A673 (cell line): Measurements from ENCODE around the gene SHISA9. TPM values are rescaled to one million over a fixed set of nuclear protein-coding genes. Genes with fewer than 3 reads are reported as not detected.

Experiments
- BruUV-seq: library from RNA; stranded (reverse); fragments of 400-500 nt; replicated peaks from 2 replicates; lab custom pipeline; 2021; lab: Mats Ljungman, UMichigan
- CTCF ChIA-PET: fragments of 300-600 bp; sonication (Branson Sonifier 250); formaldehyde crosslinking; loops from one replicate; lab custom pipeline; 2022; ENCODE audit warnings: antibody characterized with exemption; lab: Charles Lee
- POLR2A ChIA-PET: fragments of 300-600 bp; sonication (Branson Sonifier 250); formaldehyde crosslinking; loops from one replicate; lab custom pipeline; 2022; ENCODE audit warnings: antibody characterized with exemption; ENCODE audit not compliant: low non-redundant PET; lab: Charles Lee
- DNase-seq: peaks from one replicate; pipeline ENCODE4 v3.0.0-alpha.2; 2015; ENCODE audit warnings: low spot score
- H3K27ac ChIP-seq: fragments of 200-600 bp; sonication (generic); 2 replicates; pipeline ENCODE4 v1.5.1; 2016; ENCODE audit warnings: mixed run types, low read depth, mild to moderate bottlenecking, mixed read lengths, antibody characterized with exemption, low read length; ENCODE audit not compliant: poor library complexity, severe bottlenecking
- H3K27me3 ChIP-seq: fragments of 200-600 bp; sonication (generic); replicated peaks from 2 replicates; pipeline ENCODE4 v1.6.1; 2017; ENCODE audit warnings: mixed run types, low read depth, mild to moderate bottlenecking, mixed read lengths, antibody characterized with exemption, low read length; ENCODE audit not compliant: insufficient read depth, poor library complexity
- H3K36me3 ChIP-seq: fragments of 200-600 bp; sonication (generic); 2 replicates; pipeline ENCODE4 v1.6.1; 2016; ENCODE audit warnings: mixed run types, mild to moderate bottlenecking, mixed read lengths, antibody characterized with exemption, low read length; ENCODE audit not compliant: insufficient read depth, poor library complexity, severe bottlenecking
- H3K4me1 ChIP-seq: fragments of 200-600 bp; sonication (generic); 2 replicates; pipeline ENCODE4 v1.6.1; 2017; ENCODE audit warnings: mixed run types, mild to moderate bottlenecking, mixed read lengths, antibody characterized with exemption, low read length; ENCODE audit not compliant: insufficient read depth, poor library complexity, severe bottlenecking
- H3K4me3 ChIP-seq: fragments of 200-600 bp; sonication (generic); 2 replicates; pipeline ENCODE4 v1.5.1; 2016; ENCODE audit warnings: low read depth, mixed run types, mild to moderate bottlenecking, mixed read lengths, low read length; ENCODE audit not compliant: poor library complexity, severe bottlenecking
- H3K9me3 ChIP-seq: fragments of 200-600 bp; sonication (generic); 2 replicates; pipeline ENCODE4 v1.6.1; 2016; ENCODE audit warnings: mixed run types, low read depth, mild to moderate bottlenecking, mixed read lengths, antibody characterized with exemption, low read length; ENCODE audit not compliant: poor library complexity, severe bottlenecking
- EZH2 ChIP-seq: fragments of 200-600 bp; sonication (generic); IDR thresholded peaks from 2 replicates; pipeline ENCODE4 v1.6.1; 2017; ENCODE audit warnings: borderline replicate concordance, low read depth, mild to moderate bottlenecking, mixed read lengths, antibody characterized with exemption, low read length; ENCODE audit not compliant: poor library complexity, severe bottlenecking
- intact Hi-C: fragments of 100-400 bp; cut with micrococcal nuclease; formaldehyde crosslinking; loops from one replicate; pipeline ENCODE4 v1.10.0; 2022; ENCODE audit not compliant: unreplicated experiment
- total RNA-seq: library from RNA; stranded (reverse); gene quantifications from 2 replicates; pipeline ENCODE4 v1.2.3, GENCODE V29; 2021
- TF ChIP-seq, protein P1 (sequence below): fragments of 300-800, 200-600 bp; sonication (generic); conservative IDR thresholded peaks from 2 replicates; pipeline ENCODE4 v1.5.1; 2017; ENCODE audit warnings: low read depth, mild to moderate bottlenecking, antibody characterized with exemption, low read length, moderate library complexity, mixed read lengths

SHISA9 gene
- total RNA-seq, 1 experiment from 2014 or later: not detected

DNA sequence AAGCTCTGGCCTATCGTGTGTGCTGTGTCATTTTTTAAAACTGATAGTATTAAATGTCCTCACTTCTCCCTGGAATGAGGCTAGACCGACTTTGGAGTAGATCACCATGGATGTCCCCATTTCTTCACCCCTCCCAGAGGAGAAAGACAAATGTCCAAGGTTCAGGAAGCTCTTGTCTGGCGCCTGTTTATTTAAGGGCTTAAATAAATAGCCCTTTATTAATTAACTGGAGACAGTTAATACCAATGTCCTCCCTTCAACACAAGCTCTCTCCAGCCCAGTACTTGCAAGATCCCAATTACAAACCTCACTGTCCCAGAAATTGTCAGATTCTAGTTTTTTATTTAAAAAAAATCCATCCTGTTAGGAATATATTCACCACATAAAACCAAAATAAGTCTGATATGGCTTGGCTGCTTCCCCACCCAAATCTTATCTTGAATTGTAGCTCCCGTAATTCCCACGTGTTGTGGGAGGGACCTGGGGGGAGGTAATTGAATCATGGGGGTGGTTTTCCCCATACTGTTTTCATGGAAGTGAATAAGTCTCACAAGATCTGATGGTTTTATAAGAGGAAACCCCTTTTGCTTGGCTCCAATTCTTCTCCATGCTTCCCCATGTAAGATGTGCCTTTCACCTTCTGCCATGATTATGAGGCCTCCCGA lies 344.4 kb downstream of the SHISA9 start:
- BruUV-seq: no TSS peak
- Histone ChIP-seq H3K36me3 (no peaks in the 10 kb centered on the region), H3K4me1 (no peaks in the 10 kb centered on the region), H3K4me3 (no peak overlapping the region), H3K9me3 (peaks cover 16% of the 10 kb centered on the region), H3K27ac (no peak overlapping the region), H3K27me3 (no peaks in the 10 kb centered on the region)
- no peak for TF ChIP-seq EZH2
- TF ChIP-seq, protein P1, sequence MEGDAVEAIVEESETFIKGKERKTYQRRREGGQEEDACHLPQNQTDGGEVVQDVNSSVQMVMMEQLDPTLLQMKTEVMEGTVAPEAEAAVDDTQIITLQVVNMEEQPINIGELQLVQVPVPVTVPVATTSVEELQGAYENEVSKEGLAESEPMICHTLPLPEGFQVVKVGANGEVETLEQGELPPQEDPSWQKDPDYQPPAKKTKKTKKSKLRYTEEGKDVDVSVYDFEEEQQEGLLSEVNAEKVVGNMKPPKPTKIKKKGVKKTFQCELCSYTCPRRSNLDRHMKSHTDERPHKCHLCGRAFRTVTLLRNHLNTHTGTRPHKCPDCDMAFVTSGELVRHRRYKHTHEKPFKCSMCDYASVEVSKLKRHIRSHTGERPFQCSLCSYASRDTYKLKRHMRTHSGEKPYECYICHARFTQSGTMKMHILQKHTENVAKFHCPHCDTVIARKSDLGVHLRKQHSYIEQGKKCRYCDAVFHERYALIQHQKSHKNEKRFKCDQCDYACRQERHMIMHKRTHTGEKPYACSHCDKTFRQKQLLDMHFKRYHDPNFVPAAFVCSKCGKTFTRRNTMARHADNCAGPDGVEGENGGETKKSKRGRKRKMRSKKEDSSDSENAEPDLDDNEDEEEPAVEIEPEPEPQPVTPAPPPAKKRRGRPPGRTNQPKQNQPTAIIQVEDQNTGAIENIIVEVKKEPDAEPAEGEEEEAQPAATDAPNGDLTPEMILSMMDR: no peak
- CTCF ChIA-PET: no interaction called here
- POLR2A ChIA-PET: interaction anchor here (0.6 kb wide), 1 partner anchor 217 kb away, joined by 3 read pairs; no protein-coding TSS in a partner anchor
- intact Hi-C loops: no loop called here
- DNase-seq: no peak

DNA sequence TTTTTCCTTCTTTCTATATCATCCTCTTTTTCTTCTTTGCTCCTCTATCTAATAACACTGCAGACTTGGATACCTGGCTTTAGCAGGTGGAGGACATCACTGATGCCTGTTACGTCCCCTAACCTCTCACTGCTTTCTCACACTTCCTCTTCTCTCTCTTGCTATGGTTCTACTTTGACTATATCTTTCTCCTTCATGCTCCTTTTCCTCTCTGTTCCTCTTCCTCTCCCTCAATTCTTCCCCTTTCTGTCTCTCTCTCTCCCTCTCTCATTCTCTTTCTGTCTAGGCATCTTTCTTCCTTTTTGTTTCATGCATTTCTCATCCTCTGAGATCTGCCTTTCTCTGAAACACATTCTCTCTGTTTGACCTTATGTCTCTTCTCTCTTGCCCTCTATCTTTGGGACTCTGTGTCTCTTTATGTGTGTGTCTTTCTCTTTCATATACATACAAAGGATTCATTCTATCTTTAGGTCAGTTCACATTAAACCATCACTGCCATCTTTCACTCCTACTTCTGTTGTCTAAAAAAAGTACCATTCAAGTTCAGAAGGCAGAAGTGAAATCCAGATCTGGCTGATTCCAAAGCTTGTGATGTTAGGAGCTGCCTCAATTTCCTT lies 353.7 kb downstream of the SHISA9 start:
- Histone ChIP-seq H3K9me3 (peaks cover 21% of the 10 kb centered on the region), H3K4me3 (no peak overlapping the region), H3K27me3 (no peaks in the 10 kb centered on the region), H3K36me3 (no peaks in the 10 kb centered on the region), H3K4me1 (no peaks in the 10 kb centered on the region), H3K27ac (no peak overlapping the region)
- no TSS peak for BruUV-seq
- intact Hi-C loops: no loop called here
- DNase-seq: no peak
- CTCF ChIA-PET: no interaction called here
- no peak for TF ChIP-seq EZH2
- TF ChIP-seq, protein P1: no peak
- POLR2A ChIA-PET: no interaction called here

DNA sequence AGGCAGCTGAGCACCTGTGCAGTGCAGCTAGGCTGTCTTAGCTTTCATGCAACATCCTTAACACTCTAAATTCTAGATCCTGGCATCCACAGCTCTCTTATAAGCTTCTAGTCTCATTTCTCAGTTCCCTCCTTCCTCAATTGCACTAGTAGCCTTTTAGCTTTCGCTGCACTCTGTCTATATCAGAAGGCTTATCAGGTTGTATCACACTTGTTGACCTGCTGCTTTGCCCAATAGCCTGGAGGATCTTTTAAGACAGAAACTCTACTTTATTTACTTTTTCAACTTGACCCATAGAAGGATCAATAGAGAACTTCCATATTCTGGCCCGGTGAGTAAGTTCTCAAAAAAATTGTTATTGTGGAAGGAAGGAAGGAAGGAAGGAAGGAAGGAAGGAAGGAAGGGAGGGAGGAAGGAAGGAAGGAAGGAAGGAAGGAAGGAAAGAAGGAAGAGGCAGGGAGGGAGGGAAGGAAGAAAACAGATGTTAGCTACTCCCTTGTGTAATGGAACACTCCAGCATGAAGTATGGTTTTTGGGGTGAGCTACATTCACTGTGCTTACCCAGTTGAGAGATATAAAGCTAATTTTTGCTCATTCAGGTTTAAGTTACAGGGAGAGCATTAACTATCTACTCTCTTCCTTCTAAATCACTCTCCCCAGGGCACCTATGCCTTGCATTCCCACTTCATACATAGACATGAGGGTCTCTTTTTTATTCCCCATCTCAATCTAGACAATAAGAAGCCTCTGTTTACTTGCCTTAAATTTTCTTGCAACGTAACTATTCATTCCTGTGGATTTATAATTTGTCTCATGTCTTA lies 361.1 kb downstream of the SHISA9 start:
- H3K27ac ChIP-seq: no peak overlapping the region
- ChIA-PET CTCF (no interaction called here), POLR2A (no interaction called here)
- H3K4me3 ChIP-seq: no peak overlapping the region
- no peaks in the 10 kb centered on the region for H3K36me3 ChIP-seq
- BruUV-seq: no TSS peak
- DNase-seq: no peak
- H3K4me1 ChIP-seq: no peaks in the 10 kb centered on the region
- H3K27me3 ChIP-seq: no peaks in the 10 kb centered on the region
- TF ChIP-seq EZH2: no peak
- TF ChIP-seq, protein P1: no peak
- intact Hi-C loops: no loop called here
- no peaks in the 10 kb centered on the region for H3K9me3 ChIP-seq
